ENCODE results near the gene PPID.

DNA sequence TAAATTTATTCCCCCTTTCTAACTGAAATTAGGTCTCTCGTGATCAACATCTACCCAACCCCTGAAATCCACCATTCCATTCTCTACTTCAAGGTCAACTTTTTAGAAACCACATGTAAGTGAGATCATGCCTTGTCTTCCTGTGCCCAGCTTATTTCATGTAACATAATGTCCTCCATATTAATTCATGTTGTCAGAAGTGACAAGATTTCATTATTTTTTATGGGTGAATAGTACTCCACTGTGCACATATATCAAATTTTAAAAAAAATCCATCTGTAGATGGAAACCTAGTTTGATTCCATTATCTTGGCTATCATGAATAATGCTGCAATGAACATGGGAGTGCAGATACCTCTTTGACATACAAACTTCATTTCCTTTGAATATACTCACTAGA lies 1.5 kb downstream of the PPID start:
- TF ChIP-seq CTCF (IDR thresholded peaks at IDR 0.05 in 8 of 11, conservative IDR thresholded peaks at IDR 0.05 in 3 of 11), result no peak
- TF ChIP-seq POLR2AphosphoS5 (IDR thresholded peaks at IDR 0.05), result no peak
